Measurements from ENCODE around the gene CEP85.

CEP85 gene

DNA sequence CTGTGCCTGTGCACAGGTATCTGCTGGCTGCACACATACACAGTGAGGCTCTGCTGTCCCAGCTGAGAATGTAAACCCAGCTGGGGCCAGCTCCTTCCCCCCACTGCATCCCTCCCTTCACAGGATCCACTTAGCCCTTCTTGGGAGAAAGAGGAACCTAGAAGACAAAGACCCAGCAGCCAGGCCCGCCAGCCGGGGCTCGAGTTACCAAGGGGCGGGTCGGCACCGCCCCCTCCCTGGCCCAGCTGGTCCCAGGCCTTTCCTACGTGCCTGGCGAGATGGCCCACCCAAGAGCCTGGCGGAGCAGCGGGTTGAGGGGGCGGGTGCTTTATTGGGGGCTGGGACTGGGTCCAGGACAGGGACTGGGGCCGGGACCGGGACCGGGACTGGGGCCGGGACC, 48.0 kb downstream of the CEP85 start:
- TF ChIP-seq, protein P1, sequence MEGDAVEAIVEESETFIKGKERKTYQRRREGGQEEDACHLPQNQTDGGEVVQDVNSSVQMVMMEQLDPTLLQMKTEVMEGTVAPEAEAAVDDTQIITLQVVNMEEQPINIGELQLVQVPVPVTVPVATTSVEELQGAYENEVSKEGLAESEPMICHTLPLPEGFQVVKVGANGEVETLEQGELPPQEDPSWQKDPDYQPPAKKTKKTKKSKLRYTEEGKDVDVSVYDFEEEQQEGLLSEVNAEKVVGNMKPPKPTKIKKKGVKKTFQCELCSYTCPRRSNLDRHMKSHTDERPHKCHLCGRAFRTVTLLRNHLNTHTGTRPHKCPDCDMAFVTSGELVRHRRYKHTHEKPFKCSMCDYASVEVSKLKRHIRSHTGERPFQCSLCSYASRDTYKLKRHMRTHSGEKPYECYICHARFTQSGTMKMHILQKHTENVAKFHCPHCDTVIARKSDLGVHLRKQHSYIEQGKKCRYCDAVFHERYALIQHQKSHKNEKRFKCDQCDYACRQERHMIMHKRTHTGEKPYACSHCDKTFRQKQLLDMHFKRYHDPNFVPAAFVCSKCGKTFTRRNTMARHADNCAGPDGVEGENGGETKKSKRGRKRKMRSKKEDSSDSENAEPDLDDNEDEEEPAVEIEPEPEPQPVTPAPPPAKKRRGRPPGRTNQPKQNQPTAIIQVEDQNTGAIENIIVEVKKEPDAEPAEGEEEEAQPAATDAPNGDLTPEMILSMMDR (conservative IDR thresholded peaks at IDR 0.05; ENCODE audit: low read length) = no peak
- no peak for TF ChIP-seq EZH2phosphoT487 (IDR thresholded peaks at IDR 0.05; ENCODE audit: borderline replicate concordance)
- H3K4me1 ChIP-seq (ENCODE audit: insufficient read depth, low read length, poor library complexity, severe bottlenecking) = peaks cover 80% of the 10 kb centered on the region
- no peak overlapping the region for H2AFZ ChIP-seq (ENCODE audit: low read length)
- H3K36me3 ChIP-seq (ENCODE audit: insufficient read depth, low read length) = peaks cover 19% of the 10 kb centered on the region
- no peaks in the 10 kb centered on the region for H3K27me3 ChIP-seq (ENCODE audit: insufficient read depth, low read length, poor library complexity, severe bottlenecking)
- H3K9me2 ChIP-seq (replicated peaks; ENCODE audit: low read depth, low read length) = no peaks in the 10 kb centered on the region
- H4K20me1 ChIP-seq (ENCODE audit: insufficient read depth, low read length, poor library complexity, severe bottlenecking) = peaks cover 9% of the 10 kb centered on the region
- peak overlapping the region; percentile 78 for H3K4me3 ChIP-seq (ENCODE audit: low read length, poor library complexity, severe bottlenecking)
- H3K9me3 ChIP-seq (ENCODE audit: insufficient read depth, low read depth, low read length) = no peaks in the 10 kb centered on the region
- H3K79me2 ChIP-seq (ENCODE audit: insufficient read depth, low read length) = peaks cover 59% of the 10 kb centered on the region
- peaks cover 2% of the 10 kb centered on the region; the same call in 1 of the 2 replicates for H3F3A ChIP-seq (ENCODE audit: low read depth)
- H3K9ac ChIP-seq (ENCODE audit: low read depth, low read length, poor library complexity, severe bottlenecking) = peak overlapping the region; percentile 73
- peak overlapping the region; percentile 88 for H3K4me2 ChIP-seq (ENCODE audit: low read depth, low read length, poor library complexity, severe bottlenecking)

DNA sequence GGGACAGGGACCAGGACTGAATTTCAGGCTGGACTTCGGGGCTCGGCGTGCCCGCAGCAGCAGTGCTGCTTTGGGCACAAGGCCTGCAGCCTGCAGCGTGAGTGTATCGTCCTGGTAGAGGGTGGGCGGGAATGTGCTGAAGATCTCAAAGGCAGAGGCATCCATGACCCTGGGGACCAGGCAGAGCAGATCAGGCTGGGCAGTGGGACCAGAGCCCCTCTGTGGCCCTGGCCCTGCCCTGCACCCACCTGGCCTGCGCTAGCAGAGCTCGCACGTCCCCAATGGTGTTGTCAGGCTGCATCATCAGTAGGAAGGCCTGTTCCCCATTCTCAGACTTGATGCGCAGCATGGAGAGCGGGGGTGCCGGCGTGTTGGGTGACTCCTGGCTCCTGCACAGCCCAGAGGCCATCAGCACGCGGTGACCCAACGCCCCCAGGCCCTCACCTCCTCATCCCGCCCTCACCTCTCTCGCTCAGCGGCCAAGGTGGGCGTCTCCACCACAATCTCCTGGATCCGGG, 48.5 kb downstream of the CEP85 start:
- H4K20me1 ChIP-seq (ENCODE audit: insufficient read depth, low read length, poor library complexity, severe bottlenecking) = peaks cover 9% of the 10 kb centered on the region
- H3K9ac ChIP-seq (ENCODE audit: low read depth, low read length, poor library complexity, severe bottlenecking) = no peak overlapping the region
- H3K9me2 ChIP-seq (replicated peaks; ENCODE audit: low read depth, low read length) = no peaks in the 10 kb centered on the region
- peak overlapping the region; percentile 88 for H3K4me2 ChIP-seq (ENCODE audit: low read depth, low read length, poor library complexity, severe bottlenecking)
- no peak overlapping the region for H2AFZ ChIP-seq (ENCODE audit: low read length)
- no peak for TF ChIP-seq EZH2phosphoT487 (IDR thresholded peaks at IDR 0.05; ENCODE audit: borderline replicate concordance)
- TF ChIP-seq, protein P1 (conservative IDR thresholded peaks at IDR 0.05; ENCODE audit: low read length) = no peak
- H3K9me3 ChIP-seq (ENCODE audit: insufficient read depth, low read depth, low read length) = no peaks in the 10 kb centered on the region
- H3K79me2 ChIP-seq (ENCODE audit: insufficient read depth, low read length) = peaks cover 59% of the 10 kb centered on the region
- H3K36me3 ChIP-seq (ENCODE audit: insufficient read depth, low read length) = peaks cover 14% of the 10 kb centered on the region; the same call in 1 of the 2 replicates
- H3K4me1 ChIP-seq (ENCODE audit: insufficient read depth, low read length, poor library complexity, severe bottlenecking) = peaks cover 79% of the 10 kb centered on the region
- no peaks in the 10 kb centered on the region for H3K27me3 ChIP-seq (ENCODE audit: insufficient read depth, low read length, poor library complexity, severe bottlenecking)
- H3F3A ChIP-seq (ENCODE audit: low read depth) = peaks cover 5% of the 10 kb centered on the region; the same call in 1 of the 2 replicates
- H3K4me3 ChIP-seq (ENCODE audit: low read length, poor library complexity, severe bottlenecking) = no peak overlapping the region

DNA sequence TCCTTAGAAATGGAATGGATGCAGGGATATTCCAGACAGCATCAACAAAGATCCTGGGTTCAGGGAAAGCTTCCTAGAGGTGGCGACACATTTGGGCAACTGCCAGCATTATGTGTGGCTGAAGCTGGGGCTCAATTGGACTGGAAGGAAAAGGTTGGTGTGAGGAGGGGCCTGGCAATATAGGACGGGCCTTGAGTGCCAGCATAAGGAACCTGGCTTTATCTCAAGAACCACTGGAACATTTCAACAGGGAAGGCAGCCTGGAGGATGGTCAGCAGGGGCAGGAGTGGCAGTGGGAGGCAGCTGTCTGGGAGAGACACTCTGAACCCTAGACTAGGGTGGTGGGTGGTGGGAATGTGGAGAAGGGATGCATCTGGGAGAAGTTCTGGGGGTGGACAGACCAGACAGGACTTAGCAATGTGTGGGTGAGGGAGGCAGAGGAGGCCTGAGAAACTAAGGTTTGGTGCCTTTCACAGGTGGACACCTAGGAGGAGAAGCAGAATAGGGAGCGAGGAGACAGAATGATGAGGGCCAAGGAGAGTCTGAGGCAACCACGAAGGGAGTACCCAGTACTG, 49.4 kb downstream of the CEP85 start:
- no peak overlapping the region for H3K4me3 ChIP-seq (ENCODE audit: low read length, poor library complexity, severe bottlenecking)
- H3K4me1 ChIP-seq (ENCODE audit: insufficient read depth, low read length, poor library complexity, severe bottlenecking) = peaks cover 79% of the 10 kb centered on the region
- H2AFZ ChIP-seq (ENCODE audit: low read length) = no peak overlapping the region
- H3K9me2 ChIP-seq (replicated peaks; ENCODE audit: low read depth, low read length) = no peaks in the 10 kb centered on the region
- H3K9me3 ChIP-seq (ENCODE audit: insufficient read depth, low read depth, low read length) = no peaks in the 10 kb centered on the region
- H3F3A ChIP-seq (ENCODE audit: low read depth) = peaks cover 14% of the 10 kb centered on the region
- H3K79me2 ChIP-seq (ENCODE audit: insufficient read depth, low read length) = peaks cover 53% of the 10 kb centered on the region
- peak overlapping the region; percentile 44 for H3K9ac ChIP-seq (ENCODE audit: low read depth, low read length, poor library complexity, severe bottlenecking)
- peaks cover 5% of the 10 kb centered on the region; the same call in 1 of the 2 replicates for H3K36me3 ChIP-seq (ENCODE audit: insufficient read depth, low read length)
- H3K27me3 ChIP-seq (ENCODE audit: insufficient read depth, low read length, poor library complexity, severe bottlenecking) = no peaks in the 10 kb centered on the region
- TF ChIP-seq EZH2phosphoT487 (IDR thresholded peaks at IDR 0.05; ENCODE audit: borderline replicate concordance) = no peak
- TF ChIP-seq, protein P1 (conservative IDR thresholded peaks at IDR 0.05; ENCODE audit: low read length) = no peak
- peak overlapping the region; percentile 88 for H3K4me2 ChIP-seq (ENCODE audit: low read depth, low read length, poor library complexity, severe bottlenecking)
- peaks cover 9% of the 10 kb centered on the region for H4K20me1 ChIP-seq (ENCODE audit: insufficient read depth, low read length, poor library complexity, severe bottlenecking)

Data from Loucy (cell line).